ENCODE data around the gene USH1C.

DNA sequence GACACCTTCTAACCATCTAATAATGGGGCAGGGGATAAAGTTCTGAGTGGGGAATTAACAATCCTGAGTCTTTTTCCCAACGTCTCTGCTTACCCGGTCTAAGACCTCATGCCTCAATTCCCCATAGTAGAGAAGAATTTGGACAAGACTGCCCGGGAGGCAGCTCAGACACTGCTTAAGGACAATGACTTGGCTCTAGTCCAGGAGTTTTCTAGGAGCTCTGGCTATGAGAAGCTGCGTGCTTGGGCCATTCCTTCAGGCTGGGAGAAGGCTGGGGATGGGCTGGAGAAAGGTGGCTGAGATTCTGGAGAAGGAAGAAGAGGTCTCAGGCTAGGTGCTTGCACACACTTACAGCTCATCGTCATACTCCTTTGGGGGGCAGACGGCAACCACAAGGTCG, 47.8 kb downstream of the USH1C start:
- TF ChIP-seq, protein P1, sequence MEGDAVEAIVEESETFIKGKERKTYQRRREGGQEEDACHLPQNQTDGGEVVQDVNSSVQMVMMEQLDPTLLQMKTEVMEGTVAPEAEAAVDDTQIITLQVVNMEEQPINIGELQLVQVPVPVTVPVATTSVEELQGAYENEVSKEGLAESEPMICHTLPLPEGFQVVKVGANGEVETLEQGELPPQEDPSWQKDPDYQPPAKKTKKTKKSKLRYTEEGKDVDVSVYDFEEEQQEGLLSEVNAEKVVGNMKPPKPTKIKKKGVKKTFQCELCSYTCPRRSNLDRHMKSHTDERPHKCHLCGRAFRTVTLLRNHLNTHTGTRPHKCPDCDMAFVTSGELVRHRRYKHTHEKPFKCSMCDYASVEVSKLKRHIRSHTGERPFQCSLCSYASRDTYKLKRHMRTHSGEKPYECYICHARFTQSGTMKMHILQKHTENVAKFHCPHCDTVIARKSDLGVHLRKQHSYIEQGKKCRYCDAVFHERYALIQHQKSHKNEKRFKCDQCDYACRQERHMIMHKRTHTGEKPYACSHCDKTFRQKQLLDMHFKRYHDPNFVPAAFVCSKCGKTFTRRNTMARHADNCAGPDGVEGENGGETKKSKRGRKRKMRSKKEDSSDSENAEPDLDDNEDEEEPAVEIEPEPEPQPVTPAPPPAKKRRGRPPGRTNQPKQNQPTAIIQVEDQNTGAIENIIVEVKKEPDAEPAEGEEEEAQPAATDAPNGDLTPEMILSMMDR (IDR thresholded peaks at IDR 0.05): no peak
- no peak for TF ChIP-seq EZH2 (IDR thresholded peaks at IDR 0.05)

All from neural progenitor cell (in vitro differentiated cells).